LNCaP clone FGC (cell line): Measurements from ENCODE around the gene FNDC3A.

ENCODE experiments used
- DNase-seq: peaks from one replicate; pipeline ENCODE4 v3.0.0-alpha.2; 2011; ENCODE audit warnings: low read depth
- H3K4me3 ChIP-seq: 2 replicates; pipeline ENCODE4 v1.5.1; 2011; ENCODE audit warnings: mild to moderate bottlenecking, low read depth, low read length, control low read depth
- CTCF ChIP-seq: IDR thresholded peaks from 2 replicates; pipeline ENCODE4 v1.5.1; 2012; ENCODE audit warnings: mild to moderate bottlenecking; ENCODE audit not compliant: control insufficient read depth, insufficient read depth; ENCODE audit errors: extremely low read depth

The FNDC3A gene

DNA sequence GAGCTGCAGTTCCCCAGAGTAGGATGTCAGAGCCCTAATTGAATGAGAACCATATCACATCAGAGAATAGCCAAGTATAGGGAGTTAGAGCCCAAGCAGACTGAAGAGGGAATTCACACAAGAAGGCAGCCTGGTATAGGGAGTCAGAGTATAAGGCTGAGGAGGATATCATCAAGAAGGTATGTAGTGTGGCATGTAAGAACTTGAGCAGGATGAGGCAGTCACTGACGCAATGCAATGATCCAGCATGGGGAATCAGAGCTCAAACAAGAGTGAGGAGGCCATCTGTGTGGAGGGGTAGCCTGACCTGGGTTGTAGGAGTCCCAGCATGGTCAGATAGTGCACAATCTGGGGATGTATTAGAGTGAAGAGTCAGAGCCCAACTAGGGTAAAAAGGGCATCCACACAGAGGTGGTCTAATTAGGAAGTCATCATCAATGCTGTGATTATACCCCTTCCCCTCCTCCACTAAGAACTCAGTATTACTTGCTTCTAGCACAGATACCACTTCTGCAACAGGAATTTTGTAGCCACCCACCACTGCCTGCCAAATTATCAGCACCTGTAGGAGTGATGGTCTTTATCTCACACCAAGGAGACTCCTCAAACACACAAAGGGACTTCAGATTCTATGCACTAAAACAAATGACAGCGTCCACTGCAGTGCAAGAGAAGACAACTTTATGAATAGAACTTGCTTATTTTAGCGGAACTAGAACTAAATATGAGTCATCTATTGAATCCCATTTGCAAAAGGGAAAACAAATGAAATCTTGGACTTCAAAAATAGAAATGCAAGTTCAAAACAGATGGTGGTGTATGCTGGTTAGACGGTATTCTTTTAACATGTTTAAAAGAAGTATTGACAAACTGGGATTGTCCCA is 107.2 kb downstream of the FNDC3A start:
- no peak for TF ChIP-seq CTCF
- no peak overlapping the region for H3K4me3 ChIP-seq
- no peak for DNase-seq

DNA sequence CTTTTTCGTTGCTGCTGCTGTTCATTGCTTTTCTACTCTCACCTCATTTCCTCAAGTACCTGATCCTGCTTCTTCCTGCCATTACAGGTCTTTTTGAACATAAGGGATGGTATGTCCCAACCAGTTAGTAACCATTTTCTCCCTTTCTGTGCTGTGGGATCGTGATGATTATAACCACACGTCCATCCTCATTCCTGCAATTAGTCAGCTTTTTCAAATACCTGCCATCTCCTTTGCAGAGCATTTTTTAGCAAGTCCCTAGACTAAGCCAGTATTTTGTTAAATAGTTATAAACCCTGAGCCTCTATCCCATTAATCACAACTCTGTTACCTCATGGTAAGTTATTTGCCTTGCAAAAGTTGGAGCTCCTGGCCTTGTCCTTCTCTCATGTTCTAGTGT is 109.2 kb downstream of the FNDC3A start:
- DNase-seq: no peak
- H3K4me3 ChIP-seq: no peak overlapping the region
- TF ChIP-seq CTCF: no peak

DNA sequence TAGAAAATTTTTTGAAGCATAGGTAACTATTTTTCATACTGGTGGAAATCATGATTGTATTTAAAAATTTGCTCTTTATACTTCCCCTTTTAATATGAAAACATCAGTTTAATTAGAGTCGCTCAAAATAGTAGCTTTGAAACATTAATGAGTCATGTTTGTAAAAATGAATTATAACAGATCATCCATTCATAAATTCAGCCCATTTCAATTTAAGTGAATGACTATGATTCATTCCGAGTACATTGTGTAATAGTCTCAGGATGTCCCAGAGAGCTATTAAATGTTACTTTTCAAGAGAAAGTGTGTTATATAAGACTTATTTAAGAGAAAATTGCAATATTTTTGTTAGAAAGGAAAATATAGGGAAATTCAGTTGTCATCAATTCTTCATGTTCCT is 111.0 kb downstream of the FNDC3A start:
- DNase-seq: no peak
- no peak for TF ChIP-seq CTCF

DNA sequence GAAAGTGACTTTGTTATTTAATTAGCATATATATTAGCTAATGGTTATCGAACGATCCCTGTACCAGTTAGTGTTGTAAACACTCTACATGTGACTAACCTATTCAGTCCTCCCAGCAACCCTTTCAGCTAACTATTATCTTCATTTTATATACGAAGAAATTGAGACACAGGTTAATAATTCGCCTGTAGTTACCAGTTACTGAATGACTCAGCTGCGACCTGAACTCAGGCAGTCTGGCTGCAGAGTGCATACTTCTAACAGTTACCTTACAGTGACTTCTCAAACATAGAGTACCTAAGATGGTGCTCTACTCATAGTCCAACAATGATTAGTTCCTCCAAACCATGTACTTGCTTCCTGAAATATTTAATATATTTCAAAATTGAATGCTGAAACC is 117.7 kb downstream of the FNDC3A start:
- no peak overlapping the region for H3K4me3 ChIP-seq
- TF ChIP-seq CTCF: no peak
- DNase-seq: no peak

More for the DNA sequence above, 111.0 kb downstream of the FNDC3A start:
- no peak overlapping the region for H3K4me3 ChIP-seq

GRCh38 chr13:49097374-49097773 is 121.7 kb downstream of the FNDC3A start:
- no peak for TF ChIP-seq CTCF
- H3K4me3 ChIP-seq: no peak overlapping the region
- peak; percentile 33 for DNase-seq

DNA sequence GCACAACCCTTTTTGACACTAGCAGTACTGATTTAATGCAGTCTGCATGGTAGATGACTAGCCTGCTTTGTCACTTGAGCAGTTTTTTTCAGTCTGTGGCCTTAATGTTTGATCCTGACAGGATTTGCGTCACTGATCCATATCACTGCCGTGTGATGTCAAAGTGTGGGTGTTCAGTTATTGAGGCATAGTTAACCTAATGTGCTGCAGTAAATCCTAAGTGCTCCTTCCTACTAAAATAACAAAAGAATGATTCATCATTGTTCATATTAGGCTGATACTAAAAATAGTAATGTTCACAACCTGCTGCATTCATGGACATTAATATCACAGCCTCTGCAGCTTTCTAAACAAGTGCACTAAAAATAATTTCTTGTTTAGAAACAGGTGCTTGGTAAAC is 122.5 kb downstream of the FNDC3A start:
- TF ChIP-seq CTCF: no peak
- no peak overlapping the region for H3K4me3 ChIP-seq
- no peak for DNase-seq
